ENCODE results near the gene NOP56. TPM values are rescaled to one million over a fixed set of nuclear protein-coding genes. Genes with fewer than 3 reads are reported as not detected.

NOP56 gene
- total and polyA plus RNA-seq, 2 of the 4 experiments (the other 2 are of a cell fraction), result 189 to 231 TPM

DNA sequence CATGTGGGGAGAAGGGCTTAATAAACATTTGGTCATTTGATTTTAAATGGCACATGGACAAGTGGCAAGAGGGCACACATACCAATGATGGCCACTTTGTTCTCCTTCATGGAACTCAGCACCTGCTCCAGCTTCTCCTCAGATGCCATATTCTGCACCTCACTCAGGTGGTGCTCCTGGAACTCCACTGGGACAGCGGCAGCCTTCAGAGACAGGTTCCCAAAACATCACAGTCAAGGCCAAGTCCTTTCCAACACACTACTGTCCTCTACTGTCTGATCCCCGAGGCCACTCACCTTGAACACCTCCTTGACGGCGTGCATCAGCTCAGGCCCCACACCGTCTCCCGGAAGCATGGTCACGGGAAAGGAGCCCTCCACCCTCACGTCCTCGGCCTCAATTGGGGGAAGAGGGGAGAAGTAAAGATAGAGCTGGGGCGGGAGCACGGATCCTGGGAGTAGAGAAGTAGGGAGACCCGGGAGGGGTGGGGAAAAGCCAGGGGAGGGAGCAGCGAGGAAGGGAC, 11.0 kb downstream of the NOP56 start:
- H3K18ac ChIP-seq (ENCODE audit: low read depth, low read length), result no peak overlapping the region
- H3K9ac ChIP-seq (ENCODE audit: low read depth, low read length), result peak overlapping the region; percentile 93
- DNase-seq (no peak), ATAC-seq (ENCODE audit: low read depth) (no peak; the same call in 1 of the 2 replicates)
- no peak overlapping the region for H2BK5ac ChIP-seq (ENCODE audit: low read depth, low read length, poor library complexity, severe bottlenecking)
- H3K4me3 ChIP-seq (ENCODE audit: insufficient read depth, low read depth, low read length), result peak overlapping the region; percentile 90
- peak overlapping the region; percentile 87; the same call in 1 of the 2 replicates for H3K14ac ChIP-seq (replicated peaks; ENCODE audit: low read depth, low read length)
- H2BK120ac ChIP-seq (ENCODE audit: low read depth, low read length), result no peak overlapping the region
- peaks cover 10 to 32% of the 10 kb centered on the region in 2 experiments for H3K79me1 ChIP-seq (ENCODE audit: low read depth in 1 of 2, low read length in 2 of 2)
- H4K91ac ChIP-seq (ENCODE audit: insufficient read depth, low read depth, low read length), result peak overlapping the region; percentile 47; the same call in 1 of the 2 replicates
- H3K27ac ChIP-seq (ENCODE audit: insufficient read depth, low read length), result peak overlapping the region; percentile 84
- H2AK5ac ChIP-seq (ENCODE audit: low read depth, low read length), result peak overlapping the region; percentile 83
- BruUV-seq (replicated peaks), result no TSS peak
- H4K20me1 ChIP-seq (ENCODE audit: insufficient read depth, low read length), result peaks cover 9% of the 10 kb centered on the region
- POLR2A ChIA-PET (ENCODE audit: unreplicated experiment), result interaction anchor here (1.4 kb wide), 1 partner anchor 12 kb away, joined by 3 read pairs; no protein-coding TSS in a partner anchor
- TF ChIP-seq CHD1 (IDR thresholded peaks at IDR 0.05; ENCODE audit: low read depth, low read length) (no peak), BHLHE40 (IDR thresholded peaks at IDR 0.05; ENCODE audit: low read depth, low read length) (no peak), MXI1 (IDR thresholded peaks at IDR 0.05; ENCODE audit: borderline replicate concordance, low read depth, low read length) (no peak), SMC3 (IDR thresholded peaks at IDR 0.05; ENCODE audit: low read depth, low read length) (no peak), POLR2A (IDR thresholded peaks at IDR 0.05; ENCODE audit: low read depth, low read length) (no peak), CEBPB (IDR thresholded peaks at IDR 0.05; ENCODE audit: low read depth, low read length) (no peak), FOS (IDR thresholded peaks at IDR 0.05; ENCODE audit: low read depth, low read length) (no peak), RCOR1 (IDR thresholded peaks at IDR 0.05; ENCODE audit: insufficient replicate concordance, low read length) (no peak)
- TF ChIP-seq, protein P1, sequence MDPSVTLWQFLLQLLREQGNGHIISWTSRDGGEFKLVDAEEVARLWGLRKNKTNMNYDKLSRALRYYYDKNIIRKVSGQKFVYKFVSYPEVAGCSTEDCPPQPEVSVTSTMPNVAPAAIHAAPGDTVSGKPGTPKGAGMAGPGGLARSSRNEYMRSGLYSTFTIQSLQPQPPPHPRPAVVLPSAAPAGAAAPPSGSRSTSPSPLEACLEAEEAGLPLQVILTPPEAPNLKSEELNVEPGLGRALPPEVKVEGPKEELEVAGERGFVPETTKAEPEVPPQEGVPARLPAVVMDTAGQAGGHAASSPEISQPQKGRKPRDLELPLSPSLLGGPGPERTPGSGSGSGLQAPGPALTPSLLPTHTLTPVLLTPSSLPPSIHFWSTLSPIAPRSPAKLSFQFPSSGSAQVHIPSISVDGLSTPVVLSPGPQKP (IDR thresholded peaks at IDR 0.05; ENCODE audit: borderline replicate concordance, low read depth, low read length), result no peak
- TF ChIP-seq, protein P2, sequence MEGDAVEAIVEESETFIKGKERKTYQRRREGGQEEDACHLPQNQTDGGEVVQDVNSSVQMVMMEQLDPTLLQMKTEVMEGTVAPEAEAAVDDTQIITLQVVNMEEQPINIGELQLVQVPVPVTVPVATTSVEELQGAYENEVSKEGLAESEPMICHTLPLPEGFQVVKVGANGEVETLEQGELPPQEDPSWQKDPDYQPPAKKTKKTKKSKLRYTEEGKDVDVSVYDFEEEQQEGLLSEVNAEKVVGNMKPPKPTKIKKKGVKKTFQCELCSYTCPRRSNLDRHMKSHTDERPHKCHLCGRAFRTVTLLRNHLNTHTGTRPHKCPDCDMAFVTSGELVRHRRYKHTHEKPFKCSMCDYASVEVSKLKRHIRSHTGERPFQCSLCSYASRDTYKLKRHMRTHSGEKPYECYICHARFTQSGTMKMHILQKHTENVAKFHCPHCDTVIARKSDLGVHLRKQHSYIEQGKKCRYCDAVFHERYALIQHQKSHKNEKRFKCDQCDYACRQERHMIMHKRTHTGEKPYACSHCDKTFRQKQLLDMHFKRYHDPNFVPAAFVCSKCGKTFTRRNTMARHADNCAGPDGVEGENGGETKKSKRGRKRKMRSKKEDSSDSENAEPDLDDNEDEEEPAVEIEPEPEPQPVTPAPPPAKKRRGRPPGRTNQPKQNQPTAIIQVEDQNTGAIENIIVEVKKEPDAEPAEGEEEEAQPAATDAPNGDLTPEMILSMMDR (conservative IDR thresholded peaks at IDR 0.05; ENCODE audit: low read depth, low read length), result no peak
- in situ Hi-C loops (cut with MboI; ENCODE audit: low sequenced_read_pairs) (no loop called here), dilution Hi-C loops (cut with HindIII; ENCODE audit: low sequenced_read_pairs, unreplicated experiment) (no loop called here), intact Hi-C loops (cut with micrococcal nuclease) (no loop called here)
- peak overlapping the region; percentile 30 for H4K5ac ChIP-seq (ENCODE audit: low read depth, low read length)
- 0% methylated on average over 2 of the region's 13 CpGs; no CpG with 5 or more reads in 1 of the 2 experiments for WGBS, 2 experiments (ENCODE audit: extremely low coverage in 2 of 2, insufficient read length in 1 of 2)
- peak overlapping the region; percentile 83 to 98 for H4K8ac ChIP-seq (ENCODE audit: low read depth in 2 of 2, low read length in 2 of 2)
- H3K4me2 ChIP-seq (ENCODE audit: low read depth, low read length), result peak overlapping the region; percentile 100
- H3K23ac ChIP-seq (ENCODE audit: low read depth, low read length), result 0 out of 2 replicates have a peak overlapping the region, but pooled peaks have one; percentile 97
- peaks cover 28% of the 10 kb centered on the region for H3K36me3 ChIP-seq (ENCODE audit: control insufficient read depth, insufficient read depth, low read length)
- no peaks in the 10 kb centered on the region for H3K9me3 ChIP-seq (ENCODE audit: control insufficient read depth, insufficient read depth, low read length)
- H2BK15ac ChIP-seq (ENCODE audit: low read depth, low read length), result no peak overlapping the region
- peak overlapping the region; percentile 96 for H2AFZ ChIP-seq (replicated peaks; ENCODE audit: low read length, poor library complexity)
- peaks cover 3% of the 10 kb centered on the region; the same call in 1 of the 2 replicates for H3K4me1 ChIP-seq (ENCODE audit: control insufficient read depth, insufficient read depth, low read length)
- H2AK9ac ChIP-seq (replicated peaks; ENCODE audit: low read depth, low read length, poor library complexity), result peak overlapping the region; percentile 94
- CTCF ChIA-PET, result no interaction called here
- no peak overlapping the region; the same call in 1 of the 2 replicates for H3K56ac ChIP-seq (ENCODE audit: extremely low read depth, insufficient read depth, low read length)
- peaks cover 9% of the 10 kb centered on the region for H3K9me1 ChIP-seq (ENCODE audit: insufficient read depth, low read length)
- peaks cover 3% of the 10 kb centered on the region; the same call in 1 of the 2 replicates for H3K27me3 ChIP-seq (ENCODE audit: control insufficient read depth, insufficient read depth, low read length)
- H3K4ac ChIP-seq (ENCODE audit: low read depth, low read length), result peak overlapping the region; percentile 90
- no peak overlapping the region for H2BK20ac ChIP-seq (ENCODE audit: low read depth, low read length)
